Left ventricle myocardium inferior (tissue), 1 donor: Measurements from ENCODE around the gene SLC35E4. TPM values are rescaled to one million over a fixed set of nuclear protein-coding genes. Genes with fewer than 3 reads are reported as not detected.
"Not testable (repeated sequence)": the region's sequence is repeated elsewhere in the genome, so short reads cannot be mapped to it uniquely, and the experiment has no call there.

ENCODE experiments used
- DNase-seq: peaks from one replicate; pipeline ENCODE4 v3.0.0-alpha.2; 2020
- H3K27ac ChIP-seq: fragments of 200-600 bp; replicated peaks from 2 replicates; pipeline ENCODE4 v1.8.0; 2021
- H3K27me3 ChIP-seq: fragments of 200-600 bp; 2 replicates; pipeline ENCODE4 v1.8.0; 2021; ENCODE audit warnings: low read depth
- H3K36me3 ChIP-seq: fragments of 200-600 bp; 2 replicates; pipeline ENCODE4 v1.8.0; 2021
- H3K4me1 ChIP-seq: fragments of 200-600 bp; 2 replicates; pipeline ENCODE4 v1.8.0; 2021
- H3K4me3 ChIP-seq: fragments of 200-600 bp; 2 replicates; pipeline ENCODE4 v1.8.0; 2021; ENCODE audit warnings: mild to moderate bottlenecking, moderate library complexity
- H3K9me3 ChIP-seq: fragments of 200-600 bp; replicated peaks from 2 replicates; pipeline ENCODE4 v1.8.0; 2021
- intact Hi-C: fragments of 100-400 bp; cut with micrococcal nuclease; formaldehyde crosslinking; loops from one replicate; pipeline ENCODE4 v1.11.0; 2022
- total RNA-seq: library from RNA; stranded (reverse); fragmentation: NEBNext Ultra II Directional; extraction: Animal tissue kit (Norgen Biotek cat#: 25700); gene quantifications from one replicate; pipeline ENCODE4 v1.2.1, GENCODE V29; 2021
- TF ChIP-seq, protein P1 (sequence below): fragments of 200-600 bp; IDR thresholded peaks from 2 replicates; pipeline ENCODE4 v1.8.0; 2021; ENCODE audit warnings: antibody characterized with exemption, mild to moderate bottlenecking, borderline replicate concordance
- donor health status: DM: no; HTN: yes; CAD: no; lungs with severe emphysema.

SLC35E4 gene
- total RNA-seq, 1 donor from 2014 or later, result 3.8 TPM

DNA sequence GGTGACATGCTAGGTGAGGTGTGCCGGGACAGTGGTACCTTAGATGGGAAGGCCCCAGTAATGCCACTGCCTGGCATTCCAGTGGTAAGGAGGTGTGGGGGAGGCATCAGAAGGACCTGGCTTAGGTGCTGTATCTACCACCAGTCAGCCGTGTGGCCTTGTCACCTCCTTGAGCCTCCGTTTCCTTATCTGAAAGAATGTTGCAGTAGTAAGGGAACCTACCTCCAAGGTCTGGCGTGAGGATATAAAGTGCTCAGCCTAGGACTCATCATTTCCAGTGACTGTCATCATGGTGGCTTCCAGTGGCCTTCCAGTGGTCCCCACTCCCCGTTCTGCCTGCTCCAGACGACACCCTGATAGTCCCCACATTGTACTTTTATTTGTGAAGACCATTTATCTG is 38.9 kb downstream of the SLC35E4 start:
- no peaks in the 10 kb centered on the region for H3K9me3 ChIP-seq
- no peak overlapping the region for H3K4me3 ChIP-seq
- H3K4me1 ChIP-seq, result no peaks in the 10 kb centered on the region
- no peak overlapping the region for H3K27ac ChIP-seq
- H3K27me3 ChIP-seq, result peaks cover 15% of the 10 kb centered on the region
- no peak for DNase-seq
- intact Hi-C loops, result no loop called here
- H3K36me3 ChIP-seq, result no peaks in the 10 kb centered on the region
- TF ChIP-seq, protein P1, sequence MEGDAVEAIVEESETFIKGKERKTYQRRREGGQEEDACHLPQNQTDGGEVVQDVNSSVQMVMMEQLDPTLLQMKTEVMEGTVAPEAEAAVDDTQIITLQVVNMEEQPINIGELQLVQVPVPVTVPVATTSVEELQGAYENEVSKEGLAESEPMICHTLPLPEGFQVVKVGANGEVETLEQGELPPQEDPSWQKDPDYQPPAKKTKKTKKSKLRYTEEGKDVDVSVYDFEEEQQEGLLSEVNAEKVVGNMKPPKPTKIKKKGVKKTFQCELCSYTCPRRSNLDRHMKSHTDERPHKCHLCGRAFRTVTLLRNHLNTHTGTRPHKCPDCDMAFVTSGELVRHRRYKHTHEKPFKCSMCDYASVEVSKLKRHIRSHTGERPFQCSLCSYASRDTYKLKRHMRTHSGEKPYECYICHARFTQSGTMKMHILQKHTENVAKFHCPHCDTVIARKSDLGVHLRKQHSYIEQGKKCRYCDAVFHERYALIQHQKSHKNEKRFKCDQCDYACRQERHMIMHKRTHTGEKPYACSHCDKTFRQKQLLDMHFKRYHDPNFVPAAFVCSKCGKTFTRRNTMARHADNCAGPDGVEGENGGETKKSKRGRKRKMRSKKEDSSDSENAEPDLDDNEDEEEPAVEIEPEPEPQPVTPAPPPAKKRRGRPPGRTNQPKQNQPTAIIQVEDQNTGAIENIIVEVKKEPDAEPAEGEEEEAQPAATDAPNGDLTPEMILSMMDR, result no peak

- DNase-seq, result no peak
- H3K9me3 ChIP-seq, result no peaks in the 10 kb centered on the region
- intact Hi-C loops, result no loop called here
- no peak overlapping the region for H3K4me3 ChIP-seq
- no peaks in the 10 kb centered on the region for H3K36me3 ChIP-seq
- H3K27me3 ChIP-seq, result peaks cover 15% of the 10 kb centered on the region
- H3K4me1 ChIP-seq, result no peaks in the 10 kb centered on the region
- no peak overlapping the region for H3K27ac ChIP-seq
- TF ChIP-seq, protein P1, result no peak
Measured at GRCh38 chr22:30675436-30675835, 39.9 kb downstream of the SLC35E4 start.

DNA sequence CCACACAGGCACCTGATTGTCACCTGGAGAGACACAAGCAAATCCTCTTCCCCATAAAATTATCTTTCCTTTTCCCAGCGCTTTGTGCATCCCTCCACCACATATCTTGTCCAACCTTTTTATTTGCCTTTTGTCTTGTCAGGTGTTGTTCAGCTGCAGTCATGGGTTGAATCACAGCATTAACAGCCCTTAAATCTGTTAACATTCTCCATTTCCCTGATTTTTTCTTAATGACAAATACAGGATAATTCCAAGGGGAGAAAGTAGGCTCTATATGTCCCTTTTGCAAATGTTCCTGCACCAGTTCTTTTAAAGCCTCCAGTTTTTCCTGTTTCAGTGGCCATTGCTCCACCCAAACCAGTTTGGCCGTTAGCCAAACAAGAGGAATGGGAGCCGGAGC is 41.0 kb downstream of the SLC35E4 start:
- H3K27ac ChIP-seq, intact Hi-C loops, H3K4me3 ChIP-seq, H3K4me1 ChIP-seq, H3K36me3 ChIP-seq, H3K9me3 ChIP-seq, DNase-seq: not testable (repeated sequence)
- peaks cover 15% of the 10 kb centered on the region for H3K27me3 ChIP-seq

- DNase-seq, H3K27ac ChIP-seq, H3K9me3 ChIP-seq, H3K4me1 ChIP-seq, H3K4me3 ChIP-seq, H3K36me3 ChIP-seq, intact Hi-C loops: not testable (repeated sequence)
- peaks cover 11% of the 10 kb centered on the region for H3K27me3 ChIP-seq
Measured at GRCh38 chr22:30679895-30680690, 44.5 kb downstream of the SLC35E4 start.

DNA sequence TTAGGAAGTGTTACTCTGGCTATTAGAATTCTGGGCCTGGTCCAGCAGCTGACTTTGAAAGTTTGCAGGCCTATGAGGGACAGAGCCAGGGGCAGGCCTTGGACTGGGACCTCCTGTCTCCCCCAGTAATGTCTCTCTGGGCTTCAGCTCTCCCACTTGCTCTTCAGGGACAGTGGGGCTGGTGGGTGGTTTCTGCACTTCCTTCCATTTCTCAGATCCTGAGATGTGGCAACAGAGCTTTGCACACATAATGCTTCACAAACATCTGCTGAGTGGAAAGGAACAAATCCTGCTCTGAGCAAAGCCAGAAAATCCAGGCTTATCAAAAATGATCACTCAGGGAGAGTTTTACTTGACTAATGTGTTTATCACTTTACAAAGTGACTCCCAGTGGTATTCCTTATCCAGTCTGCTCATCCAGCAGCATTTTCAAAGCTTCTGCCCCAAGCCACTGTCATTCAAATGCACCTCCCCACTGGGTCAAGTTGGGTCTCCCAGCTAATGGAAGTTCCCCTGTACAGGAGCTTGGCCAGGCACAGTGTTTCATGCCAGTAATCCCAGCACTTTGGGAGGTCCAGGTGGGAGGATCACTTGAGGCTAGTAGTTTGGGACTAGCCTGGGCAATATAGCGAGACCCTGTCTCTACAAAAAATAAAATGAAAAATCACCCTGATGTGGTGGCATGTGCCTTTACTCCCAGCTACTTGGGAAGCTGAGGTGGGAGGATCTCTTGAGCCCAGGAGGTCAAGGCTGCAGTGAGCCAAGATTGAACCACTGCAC is 45.6 kb downstream of the SLC35E4 start:
- peaks cover 2% of the 10 kb centered on the region for H3K27me3 ChIP-seq
- peaks cover 8% of the 10 kb centered on the region for H3K4me1 ChIP-seq
- no peak overlapping the region for H3K4me3 ChIP-seq
- intact Hi-C loops, result no loop called here
- TF ChIP-seq, protein P1, result no peak
- no peak overlapping the region for H3K27ac ChIP-seq
- H3K36me3 ChIP-seq, result no peaks in the 10 kb centered on the region
- no peaks in the 10 kb centered on the region for H3K9me3 ChIP-seq
- no peak for DNase-seq

GRCh38 chr22:30681831-30682230 is 46.2 kb downstream of the SLC35E4 start:
- DNase-seq, result no peak
- Histone ChIP-seq H3K4me1 (peaks cover 8% of the 10 kb centered on the region), H3K36me3 (no peaks in the 10 kb centered on the region), H3K9me3 (no peaks in the 10 kb centered on the region), H3K27ac (no peak overlapping the region), H3K27me3 (no peaks in the 10 kb centered on the region), H3K4me3 (no peak overlapping the region)
- intact Hi-C loops, result no loop called here
- TF ChIP-seq, protein P1, result no peak
